K562 (cell line): ENCODE measurements around the gene DGCR2. TPM values are rescaled to one million over a fixed set of nuclear protein-coding genes. Genes with fewer than 3 reads are reported as not detected.

ENCODE experiments used
- ATAC-seq: fragments of 200-7000 bp; cut with Tn5 transposase; 3 replicates; pipeline ENCODE4 v1.9.1; 2020; ENCODE audit warnings: moderate library complexity
- BruUV-seq: library from RNA; stranded (reverse); fragments of 400-500 nt; replicated peaks from 2 replicates; lab custom pipeline; 2021; lab: Mats Ljungman, UMichigan
- CTCF ChIA-PET: fragments of 300-600 bp; formaldehyde crosslinking; extraction: SDS; loops from one replicate; lab custom pipeline; 2021; ENCODE audit warnings: low intra/inter-chr PET ratio; lab: Yijun Ruan, JAX
- POLR2A ChIA-PET: fragments of 300-600, 350-650 bp; sonication (Branson Sonifier 250); formaldehyde crosslinking; extraction: SDS; loops from one replicate; lab custom pipeline; 2021; ENCODE audit warnings: antibody characterized with exemption, inconsistent platforms; lab: Yijun Ruan, JAX
- DNase-seq, 4 experiments: peaks; one replicate each; pipeline versions ENCODE4 v3.0.0 to v3.0.0-alpha.2; 2011 to 2018; ENCODE audit warnings: low spot score in 3 of 4, mixed read lengths in 3 of 4; ENCODE audit errors: extremely low read depth in 1 of 4
- FAIRE-seq: peaks from 2 replicates; lab custom pipeline; 2011; peaks lifted over from hg19 to GRCh38; lab: Jason Lieb, UNC
- H2AFZ ChIP-seq: 2 replicates; pipeline ENCODE4 v1.6.0; 2011; ENCODE audit warnings: low read depth, low read length, control low read depth, inconsistent platforms
- H3K27ac ChIP-seq: fragments of 200-600 bp; 3 replicates; pipeline ENCODE4 v1.8.0; 2011; ENCODE audit warnings: low read depth, mild to moderate bottlenecking, control low read depth, inconsistent platforms, low read length, moderate library complexity, mixed read lengths; ENCODE audit errors: extremely low read depth
- H3K27me3 ChIP-seq, 2 experiments: fragments of 300-600 bp in 1 of 2; 2 replicates in 1 of 2; 3 replicates in 1 of 2; pipeline versions ENCODE4 v1.6.0 to v1.8.0; 2011; ENCODE audit warnings: inconsistent platforms in 2 of 2, low read length in 2 of 2, mild to moderate bottlenecking in 1 of 2, mixed read lengths in 1 of 2, moderate library complexity in 1 of 2; ENCODE audit not compliant: control insufficient read depth in 2 of 2, insufficient read depth in 2 of 2
- H3K36me3 ChIP-seq: fragments of 300-600 bp; 3 replicates; pipeline ENCODE4 v1.8.0; 2011; ENCODE audit warnings: mild to moderate bottlenecking, low read length, inconsistent platforms; ENCODE audit not compliant: control insufficient read depth, insufficient read depth
- H3K4me1 ChIP-seq, 2 experiments: fragments of 200-600 bp in 1 of 2; replicated peaks in 1 of 2; 2 replicates in 1 of 2; 3 replicates in 1 of 2; pipeline versions ENCODE4 v1.5.1 to v1.8.0; 2011; ENCODE audit warnings: inconsistent platforms in 2 of 2, low read length in 2 of 2, mild to moderate bottlenecking in 1 of 2, mixed read lengths in 1 of 2, moderate library complexity in 1 of 2; ENCODE audit not compliant: control insufficient read depth in 2 of 2, insufficient read depth in 2 of 2
- H3K4me2 ChIP-seq: 2 replicates; pipeline ENCODE4 v1.6.1; 2011; ENCODE audit warnings: low read length, control low read depth, inconsistent platforms, mixed read lengths; ENCODE audit not compliant: insufficient read depth
- H3K4me3 ChIP-seq: fragments of 200-600 bp; sonication (generic), shearing (Covaris generic); 2 replicates; pipeline ENCODE4 v1.5.1; 2016; ENCODE audit warnings: control low read depth, inconsistent platforms
- H3K79me2 ChIP-seq: fragments of 200-600 bp; 3 replicates; pipeline ENCODE4 v1.8.0; 2011; ENCODE audit warnings: low read length, inconsistent platforms; ENCODE audit not compliant: control insufficient read depth, insufficient read depth
- H3K9ac ChIP-seq, 2 experiments: 2 replicates each; pipeline versions ENCODE4 v1.6.0 to v1.6.1; 2011; ENCODE audit warnings: low read depth in 2 of 2, low read length in 2 of 2, control low read depth in 1 of 2, inconsistent platforms in 1 of 2, mild to moderate bottlenecking in 1 of 2, mixed read lengths in 1 of 2; ENCODE audit not compliant: insufficient read depth in 1 of 2
- H3K9me1 ChIP-seq: one replicate; pipeline ENCODE4 v1.6.0; 2011; ENCODE audit warnings: inconsistent platforms, mild to moderate bottlenecking, low read length, moderate library complexity; ENCODE audit not compliant: control insufficient read depth, insufficient read depth
- H3K9me3 ChIP-seq: replicated peaks from 2 replicates; pipeline ENCODE4 v1.5.1; 2011; ENCODE audit warnings: low read depth, low read length, inconsistent platforms; ENCODE audit not compliant: control insufficient read depth, insufficient read depth
- H4K20me1 ChIP-seq: replicated peaks from 2 replicates; pipeline ENCODE4 v1.6.1; 2011; ENCODE audit warnings: low read length, inconsistent platforms, mixed read lengths; ENCODE audit not compliant: control insufficient read depth, insufficient read depth
- BCL6 ChIP-seq: fragments of 250-450 bp; sonication (Bioruptor Pico); IDR thresholded peaks from 2 replicates; pipeline ENCODE4 v1.4.0; 2020
- CHD1 ChIP-seq: fragments of 200-600 bp; sonication (generic); IDR thresholded peaks from one replicate; pipeline ENCODE4 v1.6.1; 2012; ENCODE audit warnings: mild to moderate bottlenecking, moderate library complexity, low read length, inconsistent platforms
- CREM ChIP-seq: IDR thresholded peaks from 2 replicates; pipeline ENCODE4 v1.6.1; 2014; ENCODE audit warnings: antibody characterized with exemption, low read depth
- ELF1 ChIP-seq: fragments of 200-800 bp; sonication (Bioruptor generic); IDR thresholded peaks from 2 replicates; pipeline ENCODE4 v1.6.1; 2016; ENCODE audit warnings: missing genetic modification characterization, missing compliant biosample characterization
- ILF3 ChIP-seq: fragments of 450-650 bp; IDR thresholded peaks from 2 replicates; pipeline ENCODE4 v1.6.1; 2018; ENCODE audit warnings: antibody characterized with exemption, mild to moderate bottlenecking, moderate library complexity, borderline replicate concordance
- NR3C1 ChIP-seq: sonication (generic); formaldehyde crosslinking; IDR thresholded peaks from 2 replicates; pipeline ENCODE4 v1.8.1; 2022; ENCODE audit warnings: missing genetic modification reagents
- PHB ChIP-seq: fragments of 250-450 bp; sonication (Bioruptor Pico); IDR thresholded peaks from 2 replicates; pipeline ENCODE4 v1.5.0; 2021
- POLR2AphosphoS2 ChIP-seq: IDR thresholded peaks from 2 replicates; pipeline ENCODE4 v1.6.1; 2012; ENCODE audit warnings: low read length, improper control_type of control experiment
- RBM14 ChIP-seq: fragments of 200-400 bp; formaldehyde crosslinking; IDR thresholded peaks from 2 replicates; pipeline ENCODE4 v1.6.1; 2018; ENCODE audit warnings: low read depth, mild to moderate bottlenecking, low read length, moderate library complexity, borderline replicate concordance; ENCODE audit not compliant: insufficient read depth
- RBM22 ChIP-seq: fragments of 200-400 bp; formaldehyde crosslinking; IDR thresholded peaks from 2 replicates; pipeline ENCODE4 v1.6.1; 2018; ENCODE audit warnings: low read length, low read depth; ENCODE audit not compliant: poor library complexity, severe bottlenecking
- SETDB1 ChIP-seq: IDR thresholded peaks from one replicate; pipeline ENCODE4 v1.6.1; 2012; ENCODE audit warnings: low read length, control low read depth, inconsistent platforms
- ZNF551 ChIP-seq: fragments of 250-450 bp; sonication (Bioruptor Pico); IDR thresholded peaks from 2 replicates; pipeline ENCODE4 v1.5.0; 2021; ENCODE audit warnings: mild to moderate bottlenecking, moderate library complexity
- ZSCAN29 ChIP-seq: fragments of 450-650 bp; IDR thresholded peaks from 2 replicates; pipeline ENCODE4 v1.6.1; 2017
- WGBS: fragments of 100-300 bp; shearing (Covaris generic); methylation state at CpG from one replicate; pipeline ENCODE4 v1.1.6; 2016; ENCODE audit warnings: low coverage, mixed read lengths; ENCODE audit not compliant: insufficient coverage; ENCODE audit errors: missing lambda C conversion rate; 5-methylcytosine and 5-hydroxymethylcytosine counted together
- in situ Hi-C: fragments of 300-500 bp; cut with MboI; formaldehyde crosslinking; loops from 4 replicates; pipeline ENCODE4 v1.15.0; 2018; ENCODE audit warnings: inconsistent platforms, mixed read lengths
- intact Hi-C: fragments of 100-400 bp; cut with micrococcal nuclease; formaldehyde crosslinking; loops from 2 replicates; pipeline ENCODE4 v1.14.2; 2022
- polyA plus RNA-seq, 8 experiments: library from polyadenylated mRNA; depleted of rRNA in 4 of 8; stranded (reverse) in 5 of 8; unstranded in 3 of 8; fragments of >200 nt; fragmentation: Nextera tagmentation in 2 of 8; fragmentation: Illumina TruSeq in 1 of 8; extraction: Ambion mirVana in 2 of 8; extraction: Trizol in 1 of 8; gene quantifications; 2 replicates each; pipeline versions ENCODE4 v1.2.1 to v1.2.3, GENCODE V29; 2011 to 2014; ENCODE audit warnings: inconsistent platforms in 1 of 8, missing spikeins in 1 of 8
- total RNA-seq, 7 experiments: library from RNA; depleted of rRNA in 6 of 7; stranded (reverse); fragments of >200 nt in 6 of 7; fragmentation: Illumina TruSeq in 2 of 7; extraction: Trizol in 2 of 7; gene quantifications; 2 replicates each; pipeline versions ENCODE4 v1.2.1 to v1.2.3, GENCODE V29; 2011 to 2021; ENCODE audit warnings: low replicate concordance in 1 of 7
- TF ChIP-seq, protein P1 (sequence below), 2 experiments: fragments of 450-650 bp; IDR thresholded peaks; 2 replicates each; pipeline ENCODE4 v1.6.1; 2016
- TF ChIP-seq, protein P2 (sequence below): sonication (generic); IDR thresholded peaks from 2 replicates; pipeline ENCODE4 v1.6.1; 2016

DGCR2 gene
- total and polyA plus RNA-seq, 9 of the 15 experiments (the other 6 are each of a cell fraction or from before 2014, with no cell fraction given) = 0.69 to 101 (median 56.4) TPM

DNA sequence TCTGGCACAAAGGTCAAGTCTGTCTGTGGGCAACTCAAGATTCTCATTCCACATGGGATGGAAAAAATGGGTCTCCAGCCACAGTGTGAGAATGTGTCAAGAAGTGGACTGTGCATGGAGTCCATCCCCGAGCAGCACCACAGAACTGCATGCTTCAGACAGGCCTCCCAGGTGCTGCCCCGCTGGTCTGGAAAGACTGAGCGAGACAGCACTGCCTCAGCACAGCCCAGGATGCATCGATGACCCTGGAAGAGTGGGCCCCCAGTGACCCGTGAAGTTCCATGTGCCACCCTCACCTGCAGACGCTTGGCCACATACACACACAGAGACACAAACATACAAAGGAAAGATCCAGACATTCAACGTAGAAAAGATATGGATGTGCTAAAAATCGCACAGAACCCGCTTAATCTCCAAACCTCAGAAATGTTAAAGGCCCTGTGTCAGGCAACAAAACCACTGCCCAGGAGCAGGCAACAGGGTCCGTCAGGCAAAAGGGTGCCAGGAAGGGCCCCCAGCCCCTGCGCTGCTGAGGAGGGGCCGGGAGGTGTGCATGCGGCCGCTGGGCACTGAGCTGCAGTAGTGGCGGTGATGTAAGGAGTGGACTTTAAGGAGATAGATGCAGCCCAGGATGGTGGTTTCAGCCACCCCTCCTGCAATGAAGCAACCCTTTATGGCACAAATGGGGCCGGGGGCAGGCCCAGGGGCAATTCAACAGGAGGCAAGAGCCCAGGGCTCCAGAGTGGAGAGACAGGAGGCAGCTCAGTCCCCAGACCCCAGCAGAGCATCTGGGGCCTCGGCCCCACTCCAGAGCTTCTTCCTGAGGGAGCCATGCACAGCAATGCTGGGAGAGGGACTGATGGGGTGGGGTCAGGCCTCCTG lies 84.7 kb downstream of the DGCR2 start (continued):
- TF ChIP-seq NR3C1 (CRISPR knock-in tag) (no peak; the same call in 1 of the 2 replicates), RBM14 (no peak), BCL6 (CRISPR knock-in tag) (no peak), SETDB1 (peak; percentile 12), RBM22 (peak; percentile 85)

DNA sequence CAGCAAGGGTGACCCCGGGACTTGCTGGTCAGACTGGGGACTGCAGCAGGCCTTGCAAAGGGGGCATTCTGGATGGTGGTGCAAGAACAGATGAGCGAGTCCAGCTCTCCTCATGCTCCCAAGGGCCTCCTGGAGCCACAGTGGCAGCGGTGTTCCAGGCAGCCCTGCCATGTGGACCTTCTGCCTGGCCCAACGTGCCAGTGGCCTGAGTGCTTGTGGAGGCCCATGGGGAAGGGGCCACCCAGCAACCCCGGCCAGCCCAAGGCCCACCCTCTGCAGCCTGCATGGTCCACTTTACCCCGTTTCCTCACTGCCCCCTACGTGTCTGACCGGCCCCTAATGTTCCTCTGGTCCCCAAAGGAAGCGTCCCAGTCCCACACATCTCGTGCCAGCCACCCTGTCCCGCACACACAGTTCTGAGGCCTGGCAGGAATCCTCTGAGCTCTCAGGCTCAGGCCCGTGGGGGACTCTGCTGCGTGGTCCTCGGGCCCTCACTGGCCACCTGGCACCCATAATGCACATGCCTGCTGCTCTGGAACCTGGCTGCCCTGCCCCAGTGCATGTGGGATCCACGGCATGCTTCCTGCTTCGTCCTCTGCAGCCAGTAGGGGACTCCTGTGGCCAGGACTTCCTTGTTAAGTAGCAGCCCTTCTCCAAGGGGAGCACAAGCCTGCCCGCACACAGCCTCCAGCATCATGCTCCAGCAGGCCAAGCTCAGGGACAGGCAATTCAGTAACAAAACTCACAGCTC lies 85.5 kb downstream of the DGCR2 start:
- Histone ChIP-seq H3K4me3 (no peak overlapping the region), H3K27me3 (peaks cover 7 to 15% of the 10 kb centered on the region in 2 experiments; a peak in 4 of 5 replicates), H3K4me2 (no peak overlapping the region), H3K79me2 (no peaks in the 10 kb centered on the region), H3K36me3 (peaks cover 32% of the 10 kb centered on the region; the same call in 1 of the 3 replicates), H2AFZ (no peak overlapping the region), H4K20me1 (peaks cover 39% of the 10 kb centered on the region), H3K9ac (no peak overlapping the region; a peak in 1 of 4 replicates), H3K9me3 (no peaks in the 10 kb centered on the region), H3K27ac (no peak overlapping the region), H3K9me1 (peaks cover 19% of the 10 kb centered on the region), H3K4me1 (peaks cover 0 to 36% of the 10 kb centered on the region in 2 experiments; a peak in 1 of 5 replicates)
- POLR2A ChIA-PET = interaction anchor here (0.6 to 4.3 kb wide), 11 partner anchors 12 to 1398 kb away, joined by 3 to 37 read pairs (median 3); no protein-coding TSS in a partner anchor
- intact Hi-C loops (loop anchor here (1.0 to 10.0 kb wide), 3 partner anchors 108 to 258 kb away; partner anchors contain the start of genes CLTCL1, ESS2 and SLC25A1), in situ Hi-C loops (no loop called here)
- CTCF ChIA-PET = interaction anchor here (0.7 kb wide), 1 partner anchor 48 kb away, joined by 3 read pairs; no protein-coding TSS in a partner anchor
- ATAC-seq = peak; percentile 44
- TSS peak; percentile 36 for BruUV-seq
- no peak for FAIRE-seq
- 39% methylated on average over 17 of the region's 17 CpGs for WGBS
- peak in 1 of 4 experiments; percentile 65 for DNase-seq
- TF ChIP-seq ELF1 (tag) (peak; percentile 22), PHB (CRISPR knock-in tag) (0 out of 2 replicates have a peak, but pooled peaks have one; percentile 60), POLR2AphosphoS2 (peak; percentile 80), CREM (no peak), ZSCAN29 (no peak), CHD1 (peak; percentile 63), ILF3 (peak; percentile 7; the same call in 1 of the 2 replicates), ZNF551 (CRISPR knock-in tag) (no peak)
- TF ChIP-seq, protein P1, sequence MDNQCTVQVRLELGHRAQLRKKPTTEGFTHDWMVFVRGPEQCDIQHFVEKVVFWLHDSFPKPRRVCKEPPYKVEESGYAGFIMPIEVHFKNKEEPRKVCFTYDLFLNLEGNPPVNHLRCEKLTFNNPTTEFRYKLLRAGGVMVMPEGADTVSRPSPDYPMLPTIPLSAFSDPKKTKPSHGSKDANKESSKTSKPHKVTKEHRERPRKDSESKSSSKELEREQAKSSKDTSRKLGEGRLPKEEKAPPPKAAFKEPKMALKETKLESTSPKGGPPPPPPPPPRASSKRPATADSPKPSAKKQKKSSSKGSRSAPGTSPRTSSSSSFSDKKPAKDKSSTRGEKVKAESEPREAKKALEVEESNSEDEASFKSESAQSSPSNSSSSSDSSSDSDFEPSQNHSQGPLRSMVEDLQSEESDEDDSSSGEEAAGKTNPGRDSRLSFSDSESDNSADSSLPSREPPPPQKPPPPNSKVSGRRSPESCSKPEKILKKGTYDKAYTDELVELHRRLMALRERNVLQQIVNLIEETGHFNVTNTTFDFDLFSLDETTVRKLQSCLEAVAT (IDR thresholded peaks at IDR 0.05) = no peak
- TF ChIP-seq, protein P2, sequence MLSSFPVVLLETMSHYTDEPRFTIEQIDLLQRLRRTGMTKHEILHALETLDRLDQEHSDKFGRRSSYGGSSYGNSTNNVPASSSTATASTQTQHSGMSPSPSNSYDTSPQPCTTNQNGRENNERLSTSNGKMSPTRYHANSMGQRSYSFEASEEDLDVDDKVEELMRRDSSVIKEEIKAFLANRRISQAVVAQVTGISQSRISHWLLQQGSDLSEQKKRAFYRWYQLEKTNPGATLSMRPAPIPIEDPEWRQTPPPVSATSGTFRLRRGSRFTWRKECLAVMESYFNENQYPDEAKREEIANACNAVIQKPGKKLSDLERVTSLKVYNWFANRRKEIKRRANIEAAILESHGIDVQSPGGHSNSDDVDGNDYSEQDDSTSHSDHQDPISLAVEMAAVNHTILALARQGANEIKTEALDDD = no peak
